Choroid plexus epithelial cell (primary cell): Measurements from ENCODE around the gene TGFBRAP1.
A peak's percentile ranks its signal among the peaks of the same experiment; 100 is the strongest.

ENCODE experiments used
- DNase-seq: peaks from one replicate; pipeline ENCODE4 v3.0.0-alpha.2; 2010; ENCODE audit warnings: low read depth
- H3K4me3 ChIP-seq: 2 replicates; pipeline ENCODE4 v1.5.1; 2011; ENCODE audit warnings: low read depth, mild to moderate bottlenecking, control low read depth, low read length, moderate library complexity
- CTCF ChIP-seq: conservative IDR thresholded peaks from 2 replicates; pipeline ENCODE4 v1.5.1; 2011; ENCODE audit warnings: low read depth, mild to moderate bottlenecking, control low read depth, inconsistent platforms, low read length, moderate library complexity

TGFBRAP1 gene

GRCh38 chr2:105278654-105279053 is 50.9 kb downstream of the TGFBRAP1 start:
- peak; percentile 3 for TF ChIP-seq CTCF
- no peak for DNase-seq
- H3K4me3 ChIP-seq, result no peak overlapping the region

- no peak for TF ChIP-seq CTCF
- no peak overlapping the region for H3K4me3 ChIP-seq
- DNase-seq, result peak; percentile 30
These were observed 55.5 kb downstream of the TGFBRAP1 start for GRCh38 chr2:105274046-105274445.

DNA sequence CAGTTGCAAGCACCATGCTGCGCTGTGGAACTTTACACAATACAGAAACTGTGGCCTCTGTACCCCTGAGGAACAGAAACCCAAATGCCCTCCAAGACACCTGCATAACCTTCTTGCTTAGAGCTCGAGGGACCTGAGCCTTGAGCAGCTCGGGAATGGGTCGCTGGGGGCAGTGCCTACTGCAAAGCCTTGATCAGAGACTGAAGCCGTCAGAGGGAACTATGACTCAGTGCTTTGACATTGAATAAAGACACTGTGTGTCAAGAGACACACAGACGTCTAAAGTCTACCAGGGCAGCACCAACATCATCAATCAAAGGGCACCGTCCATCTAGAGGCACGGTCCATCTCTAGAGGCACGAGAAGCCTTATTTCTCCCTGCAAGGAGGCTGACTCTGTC is 57.4 kb downstream of the TGFBRAP1 start:
- no peak for TF ChIP-seq CTCF
- H3K4me3 ChIP-seq, result no peak overlapping the region
- no peak for DNase-seq

DNA sequence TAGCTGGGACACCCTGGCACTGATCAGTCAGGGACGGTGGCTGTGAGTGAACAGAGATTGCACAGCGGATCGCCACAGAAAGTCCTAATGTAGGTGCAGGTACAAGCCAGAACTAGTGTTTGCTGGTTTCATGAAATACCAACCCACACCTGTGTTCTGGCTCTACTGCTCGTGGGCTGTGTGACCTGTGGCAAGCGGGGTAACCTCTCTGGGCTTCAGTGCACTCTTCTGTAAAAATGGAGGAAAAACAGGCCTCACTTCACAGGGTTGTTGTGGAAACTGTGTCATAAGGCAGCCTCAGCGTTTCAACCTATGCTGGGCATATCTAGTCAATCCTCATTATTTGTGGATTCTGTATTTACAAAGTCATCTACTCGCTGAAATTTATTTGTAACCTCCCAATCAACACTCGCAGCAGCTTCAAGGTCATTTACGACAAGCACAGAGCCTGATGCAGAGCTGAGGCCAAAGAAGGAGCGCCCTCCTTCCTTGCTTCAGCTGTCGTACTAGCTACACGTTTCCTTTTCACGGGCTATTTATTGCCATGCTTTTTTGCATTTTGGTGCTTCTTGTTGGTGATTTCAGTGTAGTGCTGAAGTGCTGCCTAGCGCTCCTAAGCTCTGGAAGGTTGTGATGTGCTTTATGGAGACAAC is 58.0 kb downstream of the TGFBRAP1 start:
- H3K4me3 ChIP-seq, result no peak overlapping the region
- DNase-seq, result no peak
- TF ChIP-seq CTCF, result no peak

DNA sequence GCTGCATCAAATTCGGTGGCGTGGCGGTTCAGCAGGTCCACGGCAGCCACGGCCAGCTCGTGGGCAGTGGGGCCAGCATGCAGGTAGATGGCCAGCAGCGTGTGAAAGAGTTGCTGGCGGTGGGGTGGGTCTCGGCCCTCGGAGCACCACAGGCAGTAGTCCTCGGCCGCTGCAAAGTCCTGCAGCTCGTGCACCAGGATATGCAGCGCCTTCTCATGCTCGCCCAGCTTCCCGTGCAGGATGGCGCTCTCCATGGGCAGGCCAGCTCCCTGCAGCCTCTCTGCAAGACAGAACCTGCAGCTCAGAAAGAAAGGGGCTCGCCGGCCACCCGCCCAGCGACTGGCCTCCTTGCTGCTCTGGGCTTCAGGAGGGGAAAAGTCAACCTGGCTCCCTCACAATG is 60.1 kb downstream of the TGFBRAP1 start:
- H3K4me3 ChIP-seq, result no peak overlapping the region

DNA sequence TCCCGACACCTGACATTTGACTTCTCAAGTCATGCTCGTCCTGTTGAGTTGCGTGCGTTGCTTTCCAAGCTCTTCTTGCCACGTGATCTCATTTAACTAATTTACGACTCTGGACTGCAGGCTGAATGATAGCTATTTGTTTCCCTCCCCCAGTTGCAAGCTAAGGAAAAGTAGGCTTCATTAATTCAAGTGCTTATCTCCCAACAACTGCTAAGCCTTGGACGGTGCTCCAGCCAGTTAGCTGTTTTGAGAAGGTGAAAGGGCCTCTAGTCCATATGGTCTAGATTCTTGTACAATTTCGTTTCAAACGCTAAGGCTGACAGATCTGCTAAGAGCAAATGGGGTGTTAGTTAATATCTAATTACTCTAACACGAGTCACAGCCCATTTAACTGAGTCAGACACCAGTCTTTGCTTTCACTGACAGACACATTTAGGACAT is 66.9 kb downstream of the TGFBRAP1 start:
- no peak for TF ChIP-seq CTCF
- no peak overlapping the region for H3K4me3 ChIP-seq
- DNase-seq, result no peak

More for the DNA sequence above, 60.1 kb downstream of the TGFBRAP1 start:
- no peak for DNase-seq
- TF ChIP-seq CTCF, result no peak

GRCh38 chr2:105261061-105261460 is 68.5 kb downstream of the TGFBRAP1 start:
- peak; percentile 98 for DNase-seq
- TF ChIP-seq CTCF, result no peak
- H3K4me3 ChIP-seq, result no peak overlapping the region
